Activated CD4-positive, alpha-beta memory T cell treated with anti-CD3 and anti-CD28 coated beads, Interleukin-2, amount 10 ng/mL, durations not matched to agents 7 days and 5 days (primary cell): Measurements from ENCODE around the gene SELP. TPM values are rescaled to one million over a fixed set of nuclear protein-coding genes. Genes with fewer than 3 reads are reported as not detected.

ENCODE experiments used
- CTCF ChIA-PET: fragments of 350-600 bp; sonication (Branson Sonifier 250); formaldehyde crosslinking; loops from one replicate; lab custom pipeline; 2021; ENCODE audit warnings: antibody characterized with exemption, inconsistent platforms; lab: Charles Lee
- POLR2A ChIA-PET: fragments of 350-600 bp; sonication (Branson Sonifier 250); formaldehyde crosslinking; loops from one replicate; lab custom pipeline; 2021; ENCODE audit warnings: antibody characterized with exemption; lab: Charles Lee
- DNase-seq: peaks from one replicate; pipeline ENCODE4 v3.0.0-alpha.2; 2020
- H3K27ac Mint-ChIP-seq: one replicate; pipeline ENCODE4 v1.8.0; 2021; ENCODE audit warnings: mild to moderate bottlenecking, mixed read lengths
- H3K27me3 Mint-ChIP-seq: one replicate; pipeline ENCODE4 v1.8.0; 2021; ENCODE audit warnings: mixed read lengths
- H3K36me3 Mint-ChIP-seq: one replicate; pipeline ENCODE4 v1.8.0; 2021; ENCODE audit warnings: low read depth, mixed read lengths
- H3K4me1 Mint-ChIP-seq: one replicate; pipeline ENCODE4 v1.8.0; 2021; ENCODE audit warnings: mixed read lengths
- H3K4me3 Mint-ChIP-seq: one replicate; pipeline ENCODE4 v1.8.0; 2021; ENCODE audit warnings: mild to moderate bottlenecking, mixed read lengths
- H3K9me3 Mint-ChIP-seq: one replicate; pipeline ENCODE4 v1.8.0; 2021; ENCODE audit warnings: mixed read lengths
- total RNA-seq, 2 experiments: library from RNA; stranded (reverse); gene quantifications; one replicate each; pipeline ENCODE4 v1.2.3, GENCODE V29; 2021

The SELP gene
- total RNA-seq, 2 experiments from 2014 or later: 0.45 to 0.83 TPM

- ChIA-PET POLR2A (interaction anchor here (0.7 to 3.0 kb wide), 16 partner anchors 10 to 307 kb away, joined by 3 to 31 read pairs (median 6); partner anchors contain the start of genes CCDC181, METTL18, SCYL3 and SLC19A2), CTCF (interaction anchor here (0.7 to 3.9 kb wide), 33 partner anchors 9 to 985 kb away, joined by 3 to 77 read pairs (median 5); partner anchors contain the start of genes CCDC181 and METTL18)
- DNase-seq: no peak
- Mint-ChIP-seq H3K4me1 (peaks cover 68% of the 10 kb centered on the region), H3K36me3 (peaks cover 2% of the 10 kb centered on the region), H3K27me3 (no peaks in the 10 kb centered on the region), H3K4me3 (peak overlapping the region; percentile 87), H3K9me3 (no peaks in the 10 kb centered on the region), H3K27ac (peak overlapping the region; percentile 77)
Measured at GRCh38 chr1:169586067-169586394, 43.9 kb downstream of the SELP start.

GRCh38 chr1:169585181-169585580 lies 44.7 kb downstream of the SELP start:
- Mint-ChIP-seq H3K4me1 (peaks cover 68% of the 10 kb centered on the region), H3K4me3 (peak overlapping the region; percentile 87), H3K36me3 (peaks cover 2% of the 10 kb centered on the region), H3K27ac (peak overlapping the region; percentile 45), H3K27me3 (no peaks in the 10 kb centered on the region), H3K9me3 (no peaks in the 10 kb centered on the region)
- ChIA-PET CTCF (interaction anchor here (2.1 to 3.9 kb wide), 5 partner anchors 17 to 209 kb away, joined by 11 to 77 read pairs (median 44); partner anchors contain the start of gene METTL18), POLR2A (interaction anchor here (1.3 to 3.0 kb wide), 3 partner anchors 111 to 308 kb away, joined by 5 to 11 read pairs (median 8); partner anchors contain the start of genes METTL18 and SCYL3)
- no peak for DNase-seq

- no peak for DNase-seq
- H3K36me3 Mint-ChIP-seq: peaks cover 2% of the 10 kb centered on the region
- H3K9me3 Mint-ChIP-seq: no peaks in the 10 kb centered on the region
- CTCF ChIA-PET: interaction anchor here (0.9 to 3.9 kb wide), 5 partner anchors 10 to 128 kb away, joined by 3 to 62 read pairs (median 11); no protein-coding TSS in a partner anchor
- H3K4me3 Mint-ChIP-seq: peak overlapping the region; percentile 67
- no peaks in the 10 kb centered on the region for H3K27me3 Mint-ChIP-seq
- H3K4me1 Mint-ChIP-seq: peaks cover 63% of the 10 kb centered on the region
- POLR2A ChIA-PET: interaction anchor here (1.3 to 3.0 kb wide), 2 partner anchors 211 to 309 kb away, joined by 5 to 11 read pairs; partner anchors contain the start of genes METTL18 and SCYL3
- peak overlapping the region; percentile 2 for H3K27ac Mint-ChIP-seq
Measured at GRCh38 chr1:169584483-169585144, 45.3 kb downstream of the SELP start.

- ChIA-PET CTCF (interaction anchor here (2.3 kb wide), 1 partner anchor 134 kb away, joined by 9 read pairs; no protein-coding TSS in a partner anchor), POLR2A (interaction anchor here (0.8 to 1.0 kb wide), 3 partner anchors 9 to 74 kb away, joined by 3 read pairs; no protein-coding TSS in a partner anchor)
- no peaks in the 10 kb centered on the region for H3K27me3 Mint-ChIP-seq
- DNase-seq: no peak
- peaks cover 5% of the 10 kb centered on the region for H3K36me3 Mint-ChIP-seq
- peaks cover 6% of the 10 kb centered on the region for H3K4me1 Mint-ChIP-seq
- H3K9me3 Mint-ChIP-seq: no peaks in the 10 kb centered on the region
- no peak overlapping the region for H3K4me3 Mint-ChIP-seq
- no peak overlapping the region for H3K27ac Mint-ChIP-seq
Measured at GRCh38 chr1:169577981-169578738, 51.8 kb downstream of the SELP start.

- ChIA-PET POLR2A (no interaction called here), CTCF (interaction anchor here (1.2 kb wide), 1 partner anchor 9 kb away, joined by 3 read pairs; the partner anchor contains the start of gene F5)
- Mint-ChIP-seq H3K4me3 (no peak overlapping the region), H3K27ac (no peak overlapping the region), H3K4me1 (peaks cover 3% of the 10 kb centered on the region), H3K9me3 (no peaks in the 10 kb centered on the region), H3K36me3 (peaks cover 7% of the 10 kb centered on the region), H3K27me3 (no peaks in the 10 kb centered on the region)
- DNase-seq: no peak
Measured at GRCh38 chr1:169576935-169577331, 53.0 kb downstream of the SELP start.

GRCh38 chr1:169576241-169576934 lies 53.5 kb downstream of the SELP start:
- ChIA-PET CTCF (interaction anchor here (1.2 kb wide), 1 partner anchor 10 kb away, joined by 3 read pairs; the partner anchor contains the start of gene F5), POLR2A (no interaction called here)
- Mint-ChIP-seq H3K9me3 (no peaks in the 10 kb centered on the region), H3K36me3 (peaks cover 12% of the 10 kb centered on the region), H3K4me1 (peaks cover 8% of the 10 kb centered on the region), H3K4me3 (no peak overlapping the region), H3K27me3 (no peaks in the 10 kb centered on the region), H3K27ac (no peak overlapping the region)
- no peak for DNase-seq

GRCh38 chr1:169574336-169574735 lies 55.6 kb downstream of the SELP start:
- H3K27me3 Mint-ChIP-seq: no peaks in the 10 kb centered on the region
- H3K4me1 Mint-ChIP-seq: peaks cover 10% of the 10 kb centered on the region
- peaks cover 12% of the 10 kb centered on the region for H3K36me3 Mint-ChIP-seq
- DNase-seq: no peak
- H3K9me3 Mint-ChIP-seq: no peaks in the 10 kb centered on the region
- H3K27ac Mint-ChIP-seq: no peak overlapping the region
- no peak overlapping the region for H3K4me3 Mint-ChIP-seq
- CTCF ChIA-PET: no interaction called here
- POLR2A ChIA-PET: no interaction called here

- no peaks in the 10 kb centered on the region for H3K9me3 Mint-ChIP-seq
- peaks cover 12% of the 10 kb centered on the region for H3K36me3 Mint-ChIP-seq
- no peak overlapping the region for H3K4me3 Mint-ChIP-seq
- H3K4me1 Mint-ChIP-seq: peaks cover 10% of the 10 kb centered on the region
- DNase-seq: no peak
- ChIA-PET CTCF (interaction anchor here (0.8 kb wide), 1 partner anchor 22 kb away, joined by 4 read pairs; no protein-coding TSS in a partner anchor), POLR2A (interaction anchor here (1.6 kb wide), 1 partner anchor 124 kb away, joined by 5 read pairs; no protein-coding TSS in a partner anchor)
- no peak overlapping the region for H3K27ac Mint-ChIP-seq
- no peaks in the 10 kb centered on the region for H3K27me3 Mint-ChIP-seq
Measured at GRCh38 chr1:169572187-169572586, 57.7 kb downstream of the SELP start.

GRCh38 chr1:169571450-169571849 lies 58.5 kb downstream of the SELP start:
- no peak for DNase-seq
- ChIA-PET CTCF (interaction anchor here (1.2 kb wide), 1 partner anchor 141 kb away, joined by 5 read pairs; no protein-coding TSS in a partner anchor), POLR2A (no interaction called here)
- Mint-ChIP-seq H3K36me3 (peaks cover 12% of the 10 kb centered on the region), H3K4me1 (peaks cover 10% of the 10 kb centered on the region), H3K4me3 (no peak overlapping the region), H3K27me3 (no peaks in the 10 kb centered on the region), H3K27ac (no peak overlapping the region), H3K9me3 (no peaks in the 10 kb centered on the region)

- H3K36me3 Mint-ChIP-seq: peaks cover 11% of the 10 kb centered on the region
- no peak for DNase-seq
- H3K27me3 Mint-ChIP-seq: no peaks in the 10 kb centered on the region
- H3K27ac Mint-ChIP-seq: no peak overlapping the region
- POLR2A ChIA-PET: no interaction called here
- H3K4me3 Mint-ChIP-seq: no peak overlapping the region
- CTCF ChIA-PET: no interaction called here
- H3K9me3 Mint-ChIP-seq: no peaks in the 10 kb centered on the region
- H3K4me1 Mint-ChIP-seq: peaks cover 13% of the 10 kb centered on the region
Measured at GRCh38 chr1:169570172-169570574, 59.8 kb downstream of the SELP start.

- Mint-ChIP-seq H3K36me3 (peaks cover 24% of the 10 kb centered on the region), H3K27me3 (no peaks in the 10 kb centered on the region), H3K9me3 (peaks cover 5% of the 10 kb centered on the region), H3K4me1 (peaks cover 16% of the 10 kb centered on the region), H3K4me3 (no peak overlapping the region), H3K27ac (no peak overlapping the region)
- no peak for DNase-seq
- ChIA-PET CTCF (interaction anchor here (1.3 to 1.9 kb wide), 3 partner anchors 17 to 144 kb away, joined by 3 to 5 read pairs (median 4); partner anchors contain the start of gene F5), POLR2A (interaction anchor here (1.5 kb wide), 1 partner anchor 226 kb away, joined by 3 read pairs; the partner anchor contains the start of gene METTL18)
Measured at GRCh38 chr1:169568497-169568896, 61.4 kb downstream of the SELP start.
